ENCODE results near the gene TNRC6C. TPM values are rescaled to one million over a fixed set of nuclear protein-coding genes. Genes with fewer than 3 reads are reported as not detected.
A peak's percentile ranks its signal among the peaks of the same experiment; 100 is the strongest.

Gene TNRC6C
- total and polyA plus RNA-seq, 2 experiments from 2014 or later: 10.1 to 16.6 TPM

GRCh38 chr17:78000341-78000740, 41.8 kb downstream of the TNRC6C start (continued):
- no peak for TF ChIP-seq REST (IDR thresholded peaks at IDR 0.05; ENCODE audit: unreplicated experiment)
- no peak for TF ChIP-seq POLR2AphosphoS5 (IDR thresholded peaks at IDR 0.05; ENCODE audit: low read depth)
- no peak for TF ChIP-seq STAT1 (IDR thresholded peaks at IDR 0.05; ENCODE audit: unreplicated experiment)
- TF ChIP-seq ZNF114 (CRISPR knock-in tag; IDR thresholded peaks at IDR 0.05): no peak
- no peak for TF ChIP-seq EZH2phosphoT487 (IDR thresholded peaks at IDR 0.05; ENCODE audit: unreplicated experiment)

- peaks cover 8% of the 10 kb centered on the region; the same call in 1 of the 3 replicates for H3K36me3 Mint-ChIP-seq (ENCODE audit: low read depth)
- Histone ChIP-seq H3K4me3 (no peak overlapping the region), H3K27ac (ENCODE audit: low read depth) (no peak overlapping the region), H3K4me1 (ENCODE audit: insufficient read depth) (peaks cover 31% of the 10 kb centered on the region), H3K79me2 (replicated peaks; ENCODE audit: insufficient read depth) (peaks cover 67% of the 10 kb centered on the region), H3K4me2 (no peak overlapping the region; the same call in 1 of the 2 replicates), H3K9me2 (ENCODE audit: insufficient read depth) (no peaks in the 10 kb centered on the region), H3K27me3 (ENCODE audit: insufficient read depth) (no peaks in the 10 kb centered on the region), H2AFZ (no peak overlapping the region), H3F3A (replicated peaks; ENCODE audit: low read depth) (no peaks in the 10 kb centered on the region), H4K20me1 (replicated peaks; ENCODE audit: insufficient read depth) (peaks cover 28% of the 10 kb centered on the region), H3K36me3 (ENCODE audit: insufficient read depth) (0 out of 2 replicates have a peak, but pooled peaks cover 3% of the 10 kb centered on the region)
- DNase-seq (ENCODE audit: low spot score): peak; percentile 43
- peaks cover 1% of the 10 kb centered on the region for H3K27me3 Mint-ChIP-seq (ENCODE audit: insufficient read depth, low read depth, poor library complexity)
- H3K4me3 Mint-ChIP-seq: no peak overlapping the region
- H3K9me3 Mint-ChIP-seq: no peaks in the 10 kb centered on the region; the same call in 2 of the 3 replicates
- peaks cover 55% of the 10 kb centered on the region for H3K4me1 Mint-ChIP-seq
- peak; percentile 49 for ATAC-seq
- no peak overlapping the region for H3K27ac Mint-ChIP-seq
- TF ChIP-seq REST (IDR thresholded peaks at IDR 0.05; ENCODE audit: unreplicated experiment): no peak
- no peak for TF ChIP-seq ZNF462 (CRISPR knock-in tag; IDR thresholded peaks at IDR 0.05)
- no peak for TF ChIP-seq STAT1 (IDR thresholded peaks at IDR 0.05; ENCODE audit: unreplicated experiment)
- TF ChIP-seq ZNF114 (CRISPR knock-in tag; IDR thresholded peaks at IDR 0.05): no peak
- no peak for TF ChIP-seq EZH2 (IDR thresholded peaks at IDR 0.05; ENCODE audit: low read depth, unreplicated experiment)
- TF ChIP-seq CREB1 (CRISPR knock-in tag; IDR thresholded peaks at IDR 0.05; ENCODE audit: low read depth): no peak
- TF ChIP-seq ZNF331 (CRISPR knock-in tag; IDR thresholded peaks at IDR 0.05; ENCODE audit: low read depth): no peak
- no peak for TF ChIP-seq POLR2AphosphoS5 (IDR thresholded peaks at IDR 0.05; ENCODE audit: low read depth)
- TF ChIP-seq ETS1 (IDR thresholded peaks at IDR 0.05): no peak
Observed at GRCh38 chr17:78001182-78001581, 42.7 kb downstream of the TNRC6C start.

Measured in GM23338 (cell line).